ENCODE measurements around the gene CARHSP1.
"Not testable (repeated sequence)": the region's sequence is repeated elsewhere in the genome, so short reads cannot be mapped to it uniquely, and the experiment has no call there.

The CARHSP1 gene

DNA sequence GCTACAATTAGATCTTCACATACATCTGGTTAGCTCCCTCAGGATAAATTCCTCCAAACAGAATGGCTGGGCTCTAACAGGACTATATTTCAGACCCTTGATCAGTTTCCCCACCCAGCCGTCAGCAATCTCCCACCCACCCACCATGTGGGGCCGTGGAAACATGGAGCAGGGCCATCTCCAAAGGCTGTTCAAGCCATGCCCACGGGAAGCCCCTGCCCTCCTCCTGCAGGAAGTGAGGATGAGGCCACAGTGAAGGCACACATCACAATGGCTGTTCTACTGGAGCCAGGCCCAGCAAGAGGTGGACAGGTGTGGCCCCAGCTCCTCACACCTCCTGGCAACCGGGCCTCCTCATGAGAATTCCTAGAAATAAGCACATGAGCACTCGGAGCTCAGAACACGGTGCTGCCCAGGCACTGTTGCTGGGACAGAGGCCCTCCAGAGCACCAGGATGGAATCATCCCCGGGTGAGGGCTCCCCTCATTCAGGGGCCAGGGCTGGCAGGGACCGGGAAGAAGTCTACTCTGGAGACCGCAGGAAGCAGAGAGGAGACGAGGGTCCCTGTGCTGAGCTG lies 13.3 kb upstream of the CARHSP1 start, which contains the start of gene LITAFD:
Gene LITAFD (plus strand): TSS at position 311 of the 577 bp plus-strand sequence. CDS start 2,005 bp downstream, outside the sequence.
- Histone ChIP-seq H3K4me3 (ENCODE audit: low read depth, low read length) (no peak within 1 kb of the TSS), H3K27ac (ENCODE audit: low read depth, low read length) (no peak within 1 kb of the TSS), H3K27me3 (ENCODE audit: control insufficient read depth, insufficient read depth, low read length) (no peaks in the 10 kb centered on the region), H3K36me3 (ENCODE audit: control insufficient read depth, insufficient read depth, low read length) (0 out of 2 replicates have a peak, but pooled peaks cover 2% of the 10 kb centered on the region), H3K4me1 (ENCODE audit: control insufficient read depth, insufficient read depth, low read length) (peaks cover 22% of the 10 kb centered on the region), H3K9me3 (ENCODE audit: control insufficient read depth, insufficient read depth, low read length) (no peaks in the 10 kb centered on the region), H3K9ac (ENCODE audit: low read depth, low read length) (no peak within 1 kb of the TSS)

DNA sequence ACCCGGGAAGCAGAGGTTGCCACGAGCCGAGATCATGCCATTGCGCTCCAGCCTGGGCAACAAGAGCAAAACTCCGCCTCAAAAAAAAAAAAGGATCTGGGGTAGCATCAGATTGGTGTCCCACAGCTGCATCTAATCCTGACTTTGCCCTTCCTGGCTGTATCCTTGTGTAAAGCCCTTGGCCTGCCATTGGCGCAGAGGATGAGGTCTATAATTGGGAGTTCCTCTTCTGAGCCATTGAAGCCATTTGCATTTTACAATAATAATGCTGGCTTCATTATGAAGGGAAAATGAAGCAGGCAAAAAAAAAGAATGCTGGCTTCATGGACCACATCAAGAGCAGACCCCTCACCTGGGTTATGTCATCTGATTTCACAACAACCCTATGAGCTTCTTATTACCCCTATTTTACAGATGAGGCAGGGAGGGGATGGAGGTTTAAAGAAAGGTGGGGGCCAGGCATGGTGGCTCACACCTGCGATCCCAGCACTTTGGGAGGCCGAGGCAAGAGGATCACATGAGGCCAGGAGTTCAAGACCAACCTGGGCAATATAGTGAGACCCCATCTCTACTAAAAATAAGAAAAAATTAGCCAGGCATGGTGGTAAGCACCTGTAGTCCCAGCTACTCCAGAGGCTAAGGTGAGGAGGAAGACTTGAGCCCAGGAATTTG lies 12.2 kb upstream of the CARHSP1 start:
- H3K36me3 ChIP-seq (ENCODE audit: control insufficient read depth, insufficient read depth, low read length), result no peaks in the 10 kb centered on the region
- H3K27me3 ChIP-seq (ENCODE audit: control insufficient read depth, insufficient read depth, low read length), result no peaks in the 10 kb centered on the region
- H3K9me3 ChIP-seq (ENCODE audit: control insufficient read depth, insufficient read depth, low read length), result no peaks in the 10 kb centered on the region
- H3K9ac ChIP-seq (ENCODE audit: low read depth, low read length), result no peak overlapping the region
- no peak overlapping the region for H3K27ac ChIP-seq (ENCODE audit: low read depth, low read length)
- no peak overlapping the region for H3K4me3 ChIP-seq (ENCODE audit: low read depth, low read length)
- peaks cover 18% of the 10 kb centered on the region for H3K4me1 ChIP-seq (ENCODE audit: control insufficient read depth, insufficient read depth, low read length)

DNA sequence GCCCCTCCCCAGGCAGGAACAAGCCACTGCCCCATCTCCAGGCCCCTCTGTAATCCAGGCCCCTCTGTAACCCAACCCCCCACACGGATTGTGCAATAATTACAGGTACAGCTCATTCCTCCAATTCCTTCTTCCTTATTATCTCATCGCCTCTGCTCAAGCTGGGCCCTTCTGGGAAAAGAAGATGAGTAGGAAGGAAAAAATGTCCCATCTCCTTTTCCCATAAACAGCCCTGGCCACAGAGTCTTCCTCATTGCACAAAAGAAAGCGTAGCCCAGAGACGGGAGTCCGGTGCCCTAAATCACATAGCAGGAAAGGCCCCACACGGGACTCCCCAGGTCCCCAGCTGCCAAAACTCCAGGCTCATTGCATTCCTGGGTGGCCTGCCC lies 9.7 kb upstream of the CARHSP1 start:
- H3K9ac ChIP-seq (ENCODE audit: low read depth, low read length), result no peak overlapping the region
- no peaks in the 10 kb centered on the region for H3K9me3 ChIP-seq (ENCODE audit: control insufficient read depth, insufficient read depth, low read length)

DNA sequence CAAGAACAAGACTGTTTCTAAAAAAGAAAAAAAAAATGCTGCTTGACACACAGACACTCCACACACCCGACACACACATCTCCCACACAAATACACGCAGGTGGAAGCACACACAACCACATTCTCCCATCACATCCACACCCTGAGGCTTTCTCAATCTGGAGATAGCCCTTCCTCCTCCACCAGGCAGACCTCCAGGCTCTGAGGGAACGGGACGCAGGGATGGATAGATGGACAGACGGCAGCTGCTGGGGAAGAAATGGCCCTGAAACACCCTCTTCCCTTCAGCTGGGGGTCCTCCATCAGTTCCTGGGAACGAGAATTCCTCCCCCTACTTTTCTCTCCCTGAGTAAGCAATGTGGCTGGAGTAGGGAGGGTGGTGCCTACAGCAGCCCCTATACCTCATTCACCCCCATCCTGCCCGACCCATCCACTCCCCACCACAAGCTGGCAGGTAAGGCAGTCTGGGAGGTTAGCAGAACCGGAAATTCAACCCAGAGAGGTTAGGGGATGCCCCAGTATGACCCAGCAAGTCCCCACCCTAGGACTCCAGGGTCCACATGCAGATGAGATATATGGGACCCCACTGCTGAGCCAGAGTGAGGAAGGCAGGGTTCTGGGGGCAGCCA lies 9.2 kb upstream of the CARHSP1 start:
- no peaks in the 10 kb centered on the region for H3K9me3 ChIP-seq (ENCODE audit: control insufficient read depth, insufficient read depth, low read length)
- H3K27me3 ChIP-seq (ENCODE audit: control insufficient read depth, insufficient read depth, low read length), result no peaks in the 10 kb centered on the region
- H3K27ac ChIP-seq (ENCODE audit: low read depth, low read length), result no peak overlapping the region
- H3K4me3 ChIP-seq (ENCODE audit: low read depth, low read length), result no peak overlapping the region
- no peaks in the 10 kb centered on the region for H3K36me3 ChIP-seq (ENCODE audit: control insufficient read depth, insufficient read depth, low read length)
- peaks cover 11% of the 10 kb centered on the region for H3K4me1 ChIP-seq (ENCODE audit: control insufficient read depth, insufficient read depth, low read length)
- no peak overlapping the region for H3K9ac ChIP-seq (ENCODE audit: low read depth, low read length)

More for the DNA sequence above, 9.7 kb upstream of the CARHSP1 start:
- Histone ChIP-seq H3K27ac (ENCODE audit: low read depth, low read length) (no peak overlapping the region), H3K27me3 (ENCODE audit: control insufficient read depth, insufficient read depth, low read length) (no peaks in the 10 kb centered on the region), H3K4me3 (ENCODE audit: low read depth, low read length) (no peak overlapping the region), H3K4me1 (ENCODE audit: control insufficient read depth, insufficient read depth, low read length) (peaks cover 11% of the 10 kb centered on the region), H3K36me3 (ENCODE audit: control insufficient read depth, insufficient read depth, low read length) (no peaks in the 10 kb centered on the region)

DNA sequence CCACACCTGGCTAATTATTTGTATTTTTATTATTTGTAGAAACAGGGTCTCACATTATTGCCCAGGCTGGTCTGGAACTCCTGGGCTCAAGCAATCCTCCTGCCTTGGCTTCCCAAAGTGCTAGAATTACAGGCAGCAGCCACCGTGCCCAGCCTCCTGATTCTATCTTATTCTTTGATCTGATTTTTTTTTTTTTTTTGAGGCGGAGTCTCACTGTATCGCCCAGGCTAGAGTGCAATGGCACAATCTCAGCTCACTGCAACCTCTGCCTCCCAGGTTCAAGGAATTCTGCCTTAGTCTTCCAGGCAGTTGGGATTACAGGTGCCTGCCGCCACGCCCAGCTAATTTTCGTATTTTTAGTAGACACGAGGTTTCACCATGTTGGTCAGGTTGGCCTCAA lies 6.5 kb upstream of the CARHSP1 start:
- not testable (repeated sequence) for H3K9ac ChIP-seq (ENCODE audit: low read depth, low read length); H3K9me3 ChIP-seq (ENCODE audit: control insufficient read depth, insufficient read depth, low read length); H3K4me3 ChIP-seq (ENCODE audit: low read depth, low read length); H3K27ac ChIP-seq (ENCODE audit: low read depth, low read length); H3K36me3 ChIP-seq (ENCODE audit: control insufficient read depth, insufficient read depth, low read length); H3K27me3 ChIP-seq (ENCODE audit: control insufficient read depth, insufficient read depth, low read length)
- peaks cover 11% of the 10 kb centered on the region for H3K4me1 ChIP-seq (ENCODE audit: control insufficient read depth, insufficient read depth, low read length)

DNA sequence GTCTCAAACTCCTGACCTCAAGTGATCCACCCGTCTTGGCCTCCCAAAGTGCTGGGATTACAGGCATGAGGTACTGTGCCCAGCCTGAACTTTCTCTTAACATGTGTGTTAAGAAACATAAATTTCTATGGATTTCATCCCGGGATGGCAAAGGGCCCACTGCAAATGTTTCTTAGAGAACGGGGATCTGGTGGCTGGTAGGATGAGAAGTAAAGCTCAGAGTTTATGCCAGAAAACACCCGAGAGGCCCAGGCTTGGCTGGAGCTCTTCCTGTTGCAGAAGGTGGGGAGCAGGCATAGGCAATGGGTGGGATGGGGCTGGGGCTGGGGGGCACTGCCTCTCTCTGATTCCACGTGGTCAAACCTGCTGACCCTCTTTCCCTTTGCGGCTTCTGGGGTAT lies 5.6 kb upstream of the CARHSP1 start:
- Histone ChIP-seq H3K36me3 (ENCODE audit: control insufficient read depth, insufficient read depth, low read length) (no peaks in the 10 kb centered on the region), H3K27ac (ENCODE audit: low read depth, low read length) (no peak overlapping the region), H3K9ac (ENCODE audit: low read depth, low read length) (no peak overlapping the region), H3K9me3 (ENCODE audit: control insufficient read depth, insufficient read depth, low read length) (no peaks in the 10 kb centered on the region), H3K4me3 (ENCODE audit: low read depth, low read length) (no peak overlapping the region), H3K4me1 (ENCODE audit: control insufficient read depth, insufficient read depth, low read length) (peaks cover 13% of the 10 kb centered on the region), H3K27me3 (ENCODE audit: control insufficient read depth, insufficient read depth, low read length) (no peaks in the 10 kb centered on the region)

DNA sequence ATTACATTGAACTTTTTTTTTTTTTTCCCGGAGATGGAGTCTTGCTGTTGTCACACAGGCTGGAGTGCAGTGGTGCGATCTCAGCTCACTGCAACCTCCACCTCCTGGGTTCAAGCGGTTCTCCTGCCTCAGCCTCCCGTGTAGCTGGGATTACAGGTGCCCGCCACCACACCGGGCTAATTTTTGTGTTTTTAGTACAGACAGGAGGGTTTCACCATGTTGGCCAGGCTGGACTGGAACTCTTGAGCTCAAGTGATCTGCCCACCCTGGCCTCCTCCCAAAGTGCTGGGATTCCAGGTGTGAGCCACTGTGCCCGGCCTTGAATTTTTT lies 5.0 kb upstream of the CARHSP1 start:
- not testable (repeated sequence) for H3K36me3 ChIP-seq (ENCODE audit: control insufficient read depth, insufficient read depth, low read length); H3K9ac ChIP-seq (ENCODE audit: low read depth, low read length); H3K4me3 ChIP-seq (ENCODE audit: low read depth, low read length); H3K27me3 ChIP-seq (ENCODE audit: control insufficient read depth, insufficient read depth, low read length); H3K27ac ChIP-seq (ENCODE audit: low read depth, low read length); H3K9me3 ChIP-seq (ENCODE audit: control insufficient read depth, insufficient read depth, low read length)
- peaks cover 16% of the 10 kb centered on the region for H3K4me1 ChIP-seq (ENCODE audit: control insufficient read depth, insufficient read depth, low read length)

DNA sequence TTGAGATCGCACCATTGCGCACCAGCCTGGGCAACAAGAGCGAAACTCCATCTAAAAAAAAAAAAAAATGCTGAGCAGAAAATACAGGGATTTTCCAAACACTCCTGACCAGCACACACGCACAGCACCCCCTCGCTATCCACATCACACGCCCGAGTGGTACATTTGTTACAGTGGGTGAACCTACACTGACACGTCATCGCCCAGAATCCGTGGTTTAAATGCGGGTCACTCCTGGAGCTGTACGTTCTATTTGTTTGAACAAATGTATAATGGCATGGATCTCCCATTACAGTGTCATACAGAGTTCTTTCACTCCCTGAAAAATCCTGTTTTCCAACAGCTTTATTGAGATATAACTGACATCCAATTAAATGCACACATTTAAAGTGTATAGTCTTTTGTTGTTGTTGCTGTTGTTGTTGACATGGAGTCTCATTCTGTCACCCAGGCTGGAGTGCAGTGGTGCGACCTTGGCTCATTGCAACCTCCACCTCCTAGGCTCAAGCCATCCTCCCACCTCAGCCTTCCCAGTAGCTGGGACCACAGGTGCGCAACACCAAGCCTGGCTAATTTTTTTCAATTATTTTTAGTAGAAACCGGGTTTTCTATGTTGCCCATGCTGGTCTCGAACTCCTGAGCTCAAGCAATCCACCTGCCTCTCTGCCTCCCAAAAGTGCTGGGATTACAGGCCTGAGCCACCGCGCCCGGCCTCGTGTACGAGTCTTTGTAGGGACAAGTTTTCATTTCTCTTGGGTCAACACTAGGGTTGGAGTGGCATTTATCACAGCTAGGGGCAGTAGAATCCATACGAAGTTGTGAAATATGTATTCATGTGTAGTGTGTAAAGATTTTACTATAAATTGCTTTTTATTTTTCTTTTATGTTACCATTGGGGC lies 4.4 kb upstream of the CARHSP1 start:
- peaks cover 10% of the 10 kb centered on the region for H3K4me1 ChIP-seq (ENCODE audit: control insufficient read depth, insufficient read depth, low read length)
- no peaks in the 10 kb centered on the region for H3K36me3 ChIP-seq (ENCODE audit: control insufficient read depth, insufficient read depth, low read length)
- no peaks in the 10 kb centered on the region for H3K27me3 ChIP-seq (ENCODE audit: control insufficient read depth, insufficient read depth, low read length)
- no peak overlapping the region for H3K9ac ChIP-seq (ENCODE audit: low read depth, low read length)
- no peaks in the 10 kb centered on the region for H3K9me3 ChIP-seq (ENCODE audit: control insufficient read depth, insufficient read depth, low read length)
- H3K27ac ChIP-seq (ENCODE audit: low read depth, low read length), result no peak overlapping the region
- no peak overlapping the region for H3K4me3 ChIP-seq (ENCODE audit: low read depth, low read length)

DNA sequence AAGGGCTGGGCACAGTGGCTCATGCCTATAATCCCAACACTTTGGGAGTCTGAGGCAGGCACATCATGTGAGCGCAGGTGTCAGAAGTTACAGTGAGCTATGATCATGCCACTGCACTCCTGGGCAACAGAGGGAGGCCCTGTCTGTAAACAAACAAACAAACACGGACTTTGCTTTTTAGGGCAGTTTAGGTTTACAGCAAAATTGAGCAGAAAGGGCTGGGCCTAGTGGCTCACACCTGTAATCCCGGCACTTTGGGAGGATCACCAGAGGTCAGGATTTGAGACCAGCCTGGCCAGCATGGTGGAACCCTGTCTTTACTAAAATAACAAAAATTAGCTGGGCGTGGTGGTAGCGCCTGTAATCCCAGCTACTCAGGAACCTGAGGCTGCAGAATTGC lies 3.3 kb upstream of the CARHSP1 start:
- Histone ChIP-seq H3K4me3 (ENCODE audit: low read depth, low read length) (no peak overlapping the region), H3K27me3 (ENCODE audit: control insufficient read depth, insufficient read depth, low read length) (no peaks in the 10 kb centered on the region), H3K4me1 (ENCODE audit: control insufficient read depth, insufficient read depth, low read length) (peaks cover 5% of the 10 kb centered on the region; the same call in 1 of the 2 replicates), H3K9ac (ENCODE audit: low read depth, low read length) (no peak overlapping the region), H3K27ac (ENCODE audit: low read depth, low read length) (no peak overlapping the region), H3K9me3 (ENCODE audit: control insufficient read depth, insufficient read depth, low read length) (no peaks in the 10 kb centered on the region), H3K36me3 (ENCODE audit: control insufficient read depth, insufficient read depth, low read length) (no peaks in the 10 kb centered on the region)

DNA sequence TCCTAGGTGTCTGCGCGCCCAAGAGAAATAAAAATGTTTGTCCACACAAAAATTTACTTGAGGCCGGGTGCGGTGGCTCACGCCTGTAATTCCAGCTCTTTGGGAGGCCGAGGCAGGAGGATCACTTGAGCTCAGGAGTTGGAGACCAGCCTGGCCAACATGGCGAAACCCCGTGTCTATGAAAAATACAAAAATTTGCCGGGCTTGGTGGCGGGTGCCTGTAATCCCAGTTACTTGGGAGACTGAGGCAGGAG lies 1.1 kb upstream of the CARHSP1 start:
- H3K36me3 ChIP-seq (ENCODE audit: control insufficient read depth, insufficient read depth, low read length); H3K9ac ChIP-seq (ENCODE audit: low read depth, low read length); H3K4me3 ChIP-seq (ENCODE audit: low read depth, low read length); H3K9me3 ChIP-seq (ENCODE audit: control insufficient read depth, insufficient read depth, low read length); H3K27me3 ChIP-seq (ENCODE audit: control insufficient read depth, insufficient read depth, low read length): not testable (repeated sequence)
- Histone ChIP-seq H3K27ac (ENCODE audit: low read depth, low read length) (peak overlapping the region; percentile 64), H3K4me1 (ENCODE audit: control insufficient read depth, insufficient read depth, low read length) (peaks cover 20% of the 10 kb centered on the region)
